LNCAP (cell line): ENCODE measurements around the gene ICA1.

Experiments used
- TF ChIP-seq, protein P1 (sequence below): fragments of 450-650 bp; IDR thresholded peaks from 2 replicates; pipeline ENCODE4 v1.5.1; 2017; ENCODE audit warnings: mild to moderate bottlenecking

The ICA1 gene

DNA sequence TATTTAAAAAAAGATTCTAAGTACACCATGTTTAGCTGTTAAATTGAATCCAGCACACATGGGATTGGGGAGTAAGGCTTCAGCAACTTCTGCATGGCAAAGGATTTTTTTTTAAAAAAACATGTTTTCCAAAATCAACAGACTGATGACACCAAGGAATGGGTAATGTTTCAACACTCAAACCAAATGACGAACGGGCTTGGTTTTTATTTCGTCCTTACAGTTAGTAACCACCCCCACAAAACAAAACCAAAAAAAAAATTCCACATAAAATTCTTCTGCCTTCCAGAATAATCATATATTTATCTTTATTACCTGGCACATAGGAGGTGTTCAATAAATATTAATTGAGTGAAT lies 45.7 kb downstream of the ICA1 start:
- TF ChIP-seq, protein P1, sequence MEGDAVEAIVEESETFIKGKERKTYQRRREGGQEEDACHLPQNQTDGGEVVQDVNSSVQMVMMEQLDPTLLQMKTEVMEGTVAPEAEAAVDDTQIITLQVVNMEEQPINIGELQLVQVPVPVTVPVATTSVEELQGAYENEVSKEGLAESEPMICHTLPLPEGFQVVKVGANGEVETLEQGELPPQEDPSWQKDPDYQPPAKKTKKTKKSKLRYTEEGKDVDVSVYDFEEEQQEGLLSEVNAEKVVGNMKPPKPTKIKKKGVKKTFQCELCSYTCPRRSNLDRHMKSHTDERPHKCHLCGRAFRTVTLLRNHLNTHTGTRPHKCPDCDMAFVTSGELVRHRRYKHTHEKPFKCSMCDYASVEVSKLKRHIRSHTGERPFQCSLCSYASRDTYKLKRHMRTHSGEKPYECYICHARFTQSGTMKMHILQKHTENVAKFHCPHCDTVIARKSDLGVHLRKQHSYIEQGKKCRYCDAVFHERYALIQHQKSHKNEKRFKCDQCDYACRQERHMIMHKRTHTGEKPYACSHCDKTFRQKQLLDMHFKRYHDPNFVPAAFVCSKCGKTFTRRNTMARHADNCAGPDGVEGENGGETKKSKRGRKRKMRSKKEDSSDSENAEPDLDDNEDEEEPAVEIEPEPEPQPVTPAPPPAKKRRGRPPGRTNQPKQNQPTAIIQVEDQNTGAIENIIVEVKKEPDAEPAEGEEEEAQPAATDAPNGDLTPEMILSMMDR, result no peak

DNA sequence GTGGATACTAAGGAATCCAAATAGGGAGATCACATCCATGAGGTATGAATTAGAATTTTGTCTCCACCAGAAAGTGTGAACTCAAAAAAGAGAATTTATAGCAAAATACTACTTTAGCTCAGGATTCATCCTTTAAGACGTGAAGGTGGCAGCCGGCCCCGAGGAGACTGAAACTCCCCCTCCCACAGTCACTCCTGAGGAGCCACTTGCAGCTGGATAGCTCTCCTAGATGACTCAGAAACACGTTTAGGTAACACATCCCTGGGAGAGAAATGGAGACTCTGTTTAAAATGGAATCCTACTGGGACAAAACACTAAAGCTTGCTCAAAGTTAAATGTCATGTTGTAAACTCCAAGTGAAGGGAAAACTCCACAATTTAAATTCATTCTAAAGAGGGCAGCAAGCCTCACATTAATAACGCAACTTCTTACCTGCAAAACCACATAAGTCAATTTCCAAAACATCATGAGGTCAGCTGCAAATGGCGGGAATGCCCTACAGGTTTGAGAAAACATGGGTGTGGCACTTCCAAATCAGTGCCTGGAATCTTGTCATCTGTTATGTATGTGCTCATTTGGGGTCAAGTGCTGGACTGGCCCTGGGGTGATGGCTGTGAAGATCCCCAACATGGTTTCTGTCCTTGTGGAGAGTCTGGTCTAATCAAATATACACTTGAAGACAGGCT lies 46.2 kb downstream of the ICA1 start:
- TF ChIP-seq, protein P1, result no peak

DNA sequence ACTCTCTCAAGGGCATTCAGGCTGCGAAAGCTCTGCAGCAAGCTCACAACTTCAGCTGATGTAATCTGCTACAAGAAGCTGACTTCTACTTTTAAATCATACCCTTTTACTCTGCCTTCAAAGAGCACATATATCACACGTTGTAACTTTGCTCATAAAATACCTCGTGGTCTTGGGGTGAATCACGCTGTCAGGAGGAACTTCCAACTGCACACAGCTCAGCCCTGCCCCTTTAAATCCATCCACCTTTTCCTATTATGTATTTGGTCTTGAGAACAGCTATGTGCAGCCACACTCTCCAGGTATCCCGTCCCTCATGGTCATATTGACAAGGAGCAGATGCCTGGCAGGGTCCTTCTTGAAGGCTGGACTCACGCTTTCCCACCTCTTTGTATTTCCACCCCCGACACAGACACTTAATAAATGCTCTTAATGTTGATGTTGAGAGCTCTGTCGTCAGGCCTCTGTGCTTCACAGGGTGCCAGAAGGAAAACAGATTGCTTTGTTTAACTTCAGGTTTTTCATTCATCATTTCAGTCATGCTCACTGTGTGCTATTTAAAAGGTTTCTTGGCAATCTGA lies 47.6 kb downstream of the ICA1 start:
- TF ChIP-seq, protein P1, result no peak

DNA sequence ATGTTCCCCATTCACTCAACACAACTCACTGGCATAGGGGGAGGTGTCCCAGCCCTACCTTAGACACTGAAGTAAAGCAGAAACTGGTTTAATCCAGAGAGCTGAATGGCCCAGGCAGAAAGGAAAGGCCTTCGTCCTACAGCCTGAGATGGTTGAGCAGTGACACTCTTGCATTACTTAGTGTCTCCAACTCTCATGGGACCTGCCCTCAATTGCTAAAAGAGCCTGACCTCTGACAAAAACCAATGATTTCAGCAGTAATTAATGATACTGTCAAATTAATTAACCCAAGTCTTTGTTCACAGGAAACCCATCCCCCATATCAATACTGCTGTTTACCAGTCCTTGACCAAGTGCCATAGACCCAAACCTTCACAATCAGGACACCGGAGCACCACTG lies 48.6 kb downstream of the ICA1 start:
- TF ChIP-seq, protein P1, result no peak

DNA sequence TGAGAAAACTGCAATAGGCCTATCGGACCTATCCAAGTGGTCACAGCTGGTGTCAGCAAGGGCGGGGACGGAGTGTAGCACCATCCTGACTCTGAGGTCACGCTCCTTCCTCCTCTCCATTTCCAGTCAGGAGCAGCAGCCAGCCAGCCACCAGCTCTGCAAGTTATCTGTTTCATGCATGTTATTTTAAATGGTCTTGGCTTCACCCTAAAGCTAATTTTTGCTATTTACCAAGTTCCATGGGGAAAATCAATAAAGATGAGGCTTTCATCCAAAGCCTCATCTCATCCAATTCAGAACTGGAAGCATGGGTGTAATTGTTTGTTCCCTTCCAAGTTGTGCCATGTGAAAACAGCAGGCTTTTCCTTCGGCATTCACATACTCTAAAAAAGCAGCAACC lies 49.3 kb downstream of the ICA1 start:
- TF ChIP-seq, protein P1, result no peak

DNA sequence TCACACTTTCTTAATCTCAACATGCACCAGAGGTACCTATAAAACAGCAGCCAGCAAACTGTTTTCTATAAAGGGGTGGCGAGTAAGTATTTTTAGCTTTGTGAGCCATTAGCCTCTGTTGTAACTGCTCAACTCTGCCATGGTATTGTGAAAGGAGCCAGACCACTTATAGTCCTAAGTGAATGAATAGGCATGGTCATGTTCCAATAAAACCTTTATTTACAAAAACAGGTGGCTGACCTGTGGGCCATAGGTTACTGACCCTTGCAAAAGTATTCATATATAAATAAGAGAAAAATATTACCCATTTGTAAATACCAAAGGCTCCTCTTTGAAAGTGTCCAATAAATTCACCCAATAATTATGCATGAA lies 50.3 kb downstream of the ICA1 start:
- TF ChIP-seq, protein P1, result no peak

DNA sequence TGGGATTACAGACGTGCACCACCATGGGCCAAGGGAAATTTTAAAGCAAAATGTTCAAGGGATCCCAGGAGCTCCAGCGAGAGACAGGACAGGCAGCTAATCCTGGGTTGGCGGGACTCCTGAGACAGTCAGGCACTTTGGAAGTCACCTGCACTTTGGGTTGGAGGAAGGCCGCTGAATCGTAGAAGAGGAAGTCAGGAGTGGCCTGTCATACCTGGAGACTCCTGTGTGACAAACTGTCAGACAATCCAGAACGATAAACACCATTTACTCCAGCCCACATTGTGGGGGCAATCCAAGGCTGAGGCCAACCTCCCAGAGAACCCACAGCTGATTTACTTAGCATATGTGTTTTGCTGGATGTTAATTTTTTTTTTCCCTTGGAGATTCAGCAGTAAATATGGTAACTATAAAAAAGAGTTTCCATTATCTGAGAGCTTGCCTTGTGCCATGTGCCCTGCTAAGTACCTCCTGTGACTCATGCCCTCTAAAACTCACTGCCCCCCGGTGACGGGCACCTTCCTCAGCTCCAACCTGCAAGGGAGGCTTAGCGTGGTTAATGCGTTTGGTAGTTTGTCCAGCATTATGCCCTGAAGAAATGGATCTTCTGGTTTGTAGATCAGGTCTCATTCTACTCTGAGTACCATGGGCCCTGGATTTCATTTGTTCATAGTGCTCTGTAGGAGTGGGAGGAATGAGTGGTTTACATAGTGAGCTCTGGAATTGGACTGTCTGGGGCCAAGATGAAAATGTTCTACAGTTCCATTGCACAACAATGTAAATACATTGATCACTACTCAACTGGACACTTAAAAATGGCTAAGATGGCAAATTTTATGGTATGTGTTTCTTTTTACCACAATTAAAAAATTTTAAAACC lies 50.9 kb downstream of the ICA1 start:
- TF ChIP-seq, protein P1, result no peak
